AG09309 (cell line): ENCODE data around the gene STAM2.

Source experiments
- DNase-seq: peaks from one replicate; pipeline ENCODE4 v3.0.0-alpha.2; 2010; ENCODE audit warnings: low read depth
- H3K4me3 ChIP-seq: 2 replicates; pipeline ENCODE4 v1.5.1; 2011; ENCODE audit warnings: mild to moderate bottlenecking, low read depth, low read length, moderate library complexity; ENCODE audit not compliant: control insufficient read depth
- TF ChIP-seq, protein P1 (sequence below): IDR thresholded peaks from 2 replicates; pipeline ENCODE4 v1.5.1; 2011; ENCODE audit warnings: mild to moderate bottlenecking, low read depth, low read length, inconsistent platforms; ENCODE audit not compliant: insufficient read depth, control insufficient read depth; ENCODE audit errors: missing control alignments

The STAM2 gene

DNA sequence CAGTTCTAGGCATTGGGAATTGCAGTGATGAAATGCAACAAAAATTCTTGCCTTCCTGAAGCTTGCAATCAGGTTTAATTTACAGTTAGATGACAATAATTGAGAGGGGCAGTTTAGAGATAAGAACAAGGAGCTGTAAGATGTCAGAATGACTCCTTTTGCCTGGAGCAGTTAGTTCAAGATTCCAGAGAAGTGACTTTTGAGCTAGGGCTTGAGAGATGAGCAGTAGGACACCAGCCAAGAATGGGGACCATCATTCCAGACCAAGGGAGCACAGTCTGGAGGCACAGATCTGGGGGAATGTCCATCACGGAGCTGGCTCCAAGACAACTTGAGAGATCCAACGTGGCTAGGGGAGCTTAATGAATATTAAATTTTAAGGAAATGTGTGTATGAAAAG, 103.6 kb downstream of the STAM2 start:
- H3K4me3 ChIP-seq: no peak overlapping the region
- no peak for DNase-seq
- TF ChIP-seq, protein P1, sequence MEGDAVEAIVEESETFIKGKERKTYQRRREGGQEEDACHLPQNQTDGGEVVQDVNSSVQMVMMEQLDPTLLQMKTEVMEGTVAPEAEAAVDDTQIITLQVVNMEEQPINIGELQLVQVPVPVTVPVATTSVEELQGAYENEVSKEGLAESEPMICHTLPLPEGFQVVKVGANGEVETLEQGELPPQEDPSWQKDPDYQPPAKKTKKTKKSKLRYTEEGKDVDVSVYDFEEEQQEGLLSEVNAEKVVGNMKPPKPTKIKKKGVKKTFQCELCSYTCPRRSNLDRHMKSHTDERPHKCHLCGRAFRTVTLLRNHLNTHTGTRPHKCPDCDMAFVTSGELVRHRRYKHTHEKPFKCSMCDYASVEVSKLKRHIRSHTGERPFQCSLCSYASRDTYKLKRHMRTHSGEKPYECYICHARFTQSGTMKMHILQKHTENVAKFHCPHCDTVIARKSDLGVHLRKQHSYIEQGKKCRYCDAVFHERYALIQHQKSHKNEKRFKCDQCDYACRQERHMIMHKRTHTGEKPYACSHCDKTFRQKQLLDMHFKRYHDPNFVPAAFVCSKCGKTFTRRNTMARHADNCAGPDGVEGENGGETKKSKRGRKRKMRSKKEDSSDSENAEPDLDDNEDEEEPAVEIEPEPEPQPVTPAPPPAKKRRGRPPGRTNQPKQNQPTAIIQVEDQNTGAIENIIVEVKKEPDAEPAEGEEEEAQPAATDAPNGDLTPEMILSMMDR: no peak

DNA sequence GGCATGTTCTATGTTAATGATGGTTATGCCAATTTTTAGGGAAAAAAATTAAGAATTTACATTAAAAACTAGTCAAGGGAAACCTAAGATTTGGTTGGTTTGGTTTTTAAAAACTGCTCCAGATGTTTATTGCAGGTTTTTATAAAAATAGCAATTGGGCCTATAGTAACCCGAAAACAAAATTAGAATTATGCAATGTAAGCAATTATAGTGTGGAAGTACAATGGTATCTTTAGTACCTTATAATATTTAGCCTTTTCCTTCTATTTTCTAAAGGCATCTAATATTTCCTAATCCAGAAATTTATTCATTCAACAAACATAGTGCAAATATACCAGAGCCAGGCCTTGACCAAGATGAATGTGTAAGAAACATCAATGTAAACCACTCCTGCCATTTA, 104.0 kb downstream of the STAM2 start:
- TF ChIP-seq, protein P1: no peak

DNA sequence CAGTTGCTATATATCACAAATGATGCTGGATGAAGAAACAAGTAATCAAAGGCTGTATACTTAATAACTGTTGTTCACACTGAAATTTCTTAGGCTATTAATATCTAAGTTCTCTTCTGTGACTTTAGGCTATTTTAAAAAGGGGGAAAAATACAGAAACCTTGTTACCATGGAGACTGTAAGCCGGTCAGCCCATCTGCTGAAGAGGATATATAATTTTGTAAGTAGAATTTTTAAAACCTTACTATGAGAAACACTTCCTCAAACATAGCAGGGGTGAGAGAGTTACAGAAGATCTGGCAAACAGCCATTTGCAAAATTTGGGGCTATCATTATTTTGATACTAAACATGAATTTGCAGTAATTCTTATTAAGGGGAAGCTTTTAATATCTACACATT, 104.5 kb downstream of the STAM2 start:
- TF ChIP-seq, protein P1: no peak
- no peak overlapping the region for H3K4me3 ChIP-seq
- no peak for DNase-seq

More for the DNA sequence above, 104.0 kb downstream of the STAM2 start:
- no peak overlapping the region for H3K4me3 ChIP-seq
- DNase-seq: no peak

DNA sequence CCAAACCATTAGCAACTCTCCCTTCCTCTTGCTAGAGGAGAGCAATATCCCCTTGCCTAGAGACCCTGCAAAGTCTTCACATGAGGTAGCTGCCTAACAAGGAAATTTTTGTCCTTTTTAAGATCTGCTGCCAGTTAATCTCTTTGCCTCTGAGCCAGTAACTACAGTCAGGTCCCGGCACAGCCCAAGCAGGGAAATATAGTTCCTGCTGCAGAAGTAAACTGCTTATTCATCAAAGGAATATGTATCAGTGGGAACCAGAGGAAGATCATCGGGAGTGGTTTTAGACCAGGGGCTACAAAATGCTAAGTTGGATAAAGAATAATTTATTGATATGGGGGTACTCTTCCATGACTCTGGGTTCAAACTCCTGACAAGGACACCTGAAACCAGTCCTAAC, 107.3 kb downstream of the STAM2 start:
- no peak overlapping the region for H3K4me3 ChIP-seq
- no peak for DNase-seq
- TF ChIP-seq, protein P1: no peak

DNA sequence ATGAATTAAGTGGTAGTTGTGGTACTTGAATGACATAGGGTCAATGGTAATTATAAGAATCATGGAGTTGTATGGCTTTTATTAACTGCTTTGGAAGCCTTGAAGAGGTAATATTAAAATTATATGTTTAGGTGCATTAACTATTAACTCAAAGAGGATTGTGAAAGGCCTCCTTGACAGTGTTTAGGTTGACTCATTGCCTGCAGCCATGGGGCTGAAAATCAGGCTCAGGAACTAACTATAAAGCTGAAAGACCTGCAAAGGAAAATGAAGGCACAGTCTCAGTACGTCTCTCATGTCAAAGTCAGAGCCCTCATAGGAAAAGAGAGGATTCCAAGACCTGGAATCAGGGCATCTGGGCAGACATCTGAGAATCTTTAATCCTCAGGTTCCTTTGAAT, 107.7 kb downstream of the STAM2 start:
- TF ChIP-seq, protein P1: no peak
- H3K4me3 ChIP-seq: no peak overlapping the region
- DNase-seq: no peak
